Loucy (cell line): Measurements from ENCODE around the gene COA5.

ENCODE experiments used
- CTCF ChIP-seq: fragments of 200-600 bp; sonication (generic); conservative IDR thresholded peaks from 2 replicates; pipeline ENCODE4 v1.5.1; 2014; ENCODE audit warnings: mild to moderate bottlenecking, antibody characterized with exemption, low read length
- EZH2phosphoT487 ChIP-seq: fragments of 200-600 bp; IDR thresholded peaks from 2 replicates; pipeline ENCODE4 v1.6.1; 2018; ENCODE audit warnings: antibody characterized with exemption, mild to moderate bottlenecking, moderate library complexity, borderline replicate concordance

GRCh38 chr2:98649992-98650375 lies 41.7 kb upstream of the COA5 start:
- TF ChIP-seq CTCF = no peak
- no peak for TF ChIP-seq EZH2phosphoT487
